H1 (cell line): ENCODE results near the gene CDCP1. TPM values are rescaled to one million over a fixed set of nuclear protein-coding genes. Genes with fewer than 3 reads are reported as not detected.

Experiments used
- CTCF ChIA-PET: fragments of 300-600 bp; sonication (Branson Sonifier 250); formaldehyde crosslinking; loops from one replicate; lab custom pipeline; 2021; ENCODE audit not compliant: partially characterized antibody; lab: Charles Lee
- POLR2A ChIA-PET: fragments of 300-600 bp; sonication (Branson Sonifier 250); formaldehyde crosslinking; loops from one replicate; lab custom pipeline; 2021; ENCODE audit warnings: inconsistent platforms; ENCODE audit not compliant: partially characterized antibody; lab: Charles Lee
- DNase-seq, 2 experiments: peaks; one replicate each; pipeline versions ENCODE4 v3.0.0 to v3.0.0-alpha.2; 2010 to 2022; ENCODE audit warnings: low spot score in 2 of 2, low read depth in 1 of 2, mixed read lengths in 1 of 2
- FAIRE-seq: peaks from 2 replicates; lab custom pipeline; 2011; peaks lifted over from hg19 to GRCh38; lab: Jason Lieb, UNC
- H2AFZ ChIP-seq: 2 replicates; pipeline ENCODE4 v1.8.1; 2012; ENCODE audit warnings: low read length, inconsistent platforms
- H2AK5ac ChIP-seq: 2 replicates; pipeline ENCODE4 v1.6.1; 2013; ENCODE audit warnings: low read depth, low read length
- H2BK120ac ChIP-seq: replicated peaks from 2 replicates; pipeline ENCODE3; 2013; ENCODE audit warnings: low read depth, low read length, inconsistent platforms
- H2BK12ac ChIP-seq: 2 replicates; pipeline ENCODE4 v1.6.1; 2013; ENCODE audit warnings: low read depth, low read length
- H2BK15ac ChIP-seq: 2 replicates; pipeline ENCODE4 v1.6.1; 2013; ENCODE audit warnings: low read length
- H2BK20ac ChIP-seq: 2 replicates; pipeline ENCODE4 v1.6.1; 2013; ENCODE audit warnings: low read length
- H2BK5ac ChIP-seq: 2 replicates; pipeline ENCODE4 v1.6.1; 2013; ENCODE audit warnings: low read depth, low read length
- H3K14ac ChIP-seq: 2 replicates; pipeline ENCODE4 v1.6.1; 2013; ENCODE audit warnings: inconsistent platforms; ENCODE audit not compliant: insufficient read length
- H3K18ac ChIP-seq: 2 replicates; pipeline ENCODE4 v1.6.1; 2013; ENCODE audit warnings: low read length; ENCODE audit errors: extremely low read depth
- H3K23ac ChIP-seq: 2 replicates; pipeline ENCODE4 v1.6.1; 2013; ENCODE audit warnings: inconsistent platforms; ENCODE audit not compliant: insufficient read length
- H3K23me2 ChIP-seq: 2 replicates; pipeline ENCODE4 v1.6.1; 2013; ENCODE audit warnings: low read depth, low read length
- H3K27ac ChIP-seq: 2 replicates; pipeline ENCODE4 v1.6.1; 2011; ENCODE audit warnings: low read depth, low read length, inconsistent platforms
- H3K27me3 ChIP-seq, 4 experiments: replicated peaks in 1 of 4; 1 replicate in 1 of 4; 2 replicates in 3 of 4; pipeline versions ENCODE4 v1.6.1 to v1.8.1; 2011 to 2013; ENCODE audit warnings: low read length in 3 of 4, mild to moderate bottlenecking in 3 of 4, inconsistent platforms in 2 of 4, mixed read lengths in 2 of 4, moderate library complexity in 1 of 4; ENCODE audit not compliant: control insufficient read depth in 3 of 4, insufficient read depth in 3 of 4; ENCODE audit errors: extremely low read depth in 1 of 4
- H3K36me3 ChIP-seq, 4 experiments: 2 replicates each; pipeline versions ENCODE4 v1.6.1 to v1.8.1; 2011 to 2013; ENCODE audit warnings: mild to moderate bottlenecking in 4 of 4, low read length in 3 of 4, moderate library complexity in 2 of 4, control low read depth in 1 of 4, inconsistent platforms in 1 of 4; ENCODE audit not compliant: insufficient read depth in 4 of 4, control insufficient read depth in 2 of 4
- H3K4ac ChIP-seq: replicated peaks from 2 replicates; pipeline ENCODE3; 2013; ENCODE audit warnings: low read length, low read depth, mixed read lengths, inconsistent platforms; ENCODE audit not compliant: insufficient read length
- H3K4me1 ChIP-seq, 4 experiments: replicated peaks in 1 of 4; 1 replicate in 1 of 4; 2 replicates in 3 of 4; pipeline versions ENCODE4 v1.6.1 to v1.8.1; 2011 to 2013; ENCODE audit warnings: low read length in 3 of 4, inconsistent platforms in 2 of 4, mixed read lengths in 1 of 4; ENCODE audit not compliant: insufficient read depth in 4 of 4, control insufficient read depth in 3 of 4
- H3K4me2 ChIP-seq, 2 experiments: 2 replicates each; pipeline versions ENCODE4 v1.6.1 to v1.8.1; 2011 to 2013; ENCODE audit warnings: low read depth in 2 of 2, low read length in 2 of 2, control low read depth in 1 of 2, inconsistent platforms in 1 of 2, mild to moderate bottlenecking in 1 of 2; ENCODE audit not compliant: insufficient read depth in 1 of 2
- H3K4me3 ChIP-seq, 4 experiments: fragments of 200-600, 300-600 bp in 1 of 4; sonication (generic), shearing (Covaris generic), sonication (Bioruptor Twin) in 1 of 4; 2 replicates each; pipeline versions ENCODE4 v1.5.1 to v1.8.1; 2011 to 2016; ENCODE audit warnings: low read length in 4 of 4, low read depth in 3 of 4, control low read depth in 2 of 4, inconsistent platforms in 2 of 4, mild to moderate bottlenecking in 2 of 4, mixed read lengths in 1 of 4, moderate library complexity in 1 of 4; ENCODE audit not compliant: insufficient read depth in 2 of 4; ENCODE audit errors: extremely low read depth in 1 of 4
- H3K56ac ChIP-seq: replicated peaks from 2 replicates; pipeline ENCODE3; 2013; ENCODE audit warnings: low read depth, mild to moderate bottlenecking, mixed read lengths, low read length, inconsistent platforms; ENCODE audit not compliant: insufficient read length
- H3K79me1 ChIP-seq: 2 replicates; pipeline ENCODE4 v1.6.1; 2013; ENCODE audit warnings: low read depth, low read length, control low read depth
- H3K79me2 ChIP-seq, 2 experiments: 2 replicates each; pipeline versions ENCODE4 v1.6.1 to v1.8.1; 2012 to 2013; ENCODE audit warnings: low read length in 2 of 2, mild to moderate bottlenecking in 2 of 2, inconsistent platforms in 1 of 2; ENCODE audit not compliant: insufficient read depth in 2 of 2, control insufficient read depth in 1 of 2
- H3K9ac ChIP-seq, 4 experiments: replicated peaks in 1 of 4; 1 replicate in 1 of 4; 2 replicates in 3 of 4; pipeline versions ENCODE4 v1.6.1 to v1.8.1; 2011 to 2013; ENCODE audit warnings: low read depth in 3 of 4, low read length in 3 of 4, control low read depth in 2 of 4, mild to moderate bottlenecking in 2 of 4, moderate library complexity in 2 of 4, inconsistent platforms in 1 of 4; ENCODE audit errors: extremely low read depth in 1 of 4
- H3K9me3 ChIP-seq, 2 experiments: 2 replicates each; pipeline versions ENCODE4 v1.6.1 to v1.8.1; 2012 to 2013; ENCODE audit warnings: mild to moderate bottlenecking in 2 of 2, moderate library complexity in 2 of 2, control low read depth in 1 of 2, inconsistent platforms in 1 of 2, low read depth in 1 of 2, low read length in 1 of 2, mixed read lengths in 1 of 2; ENCODE audit not compliant: insufficient read depth in 2 of 2
- H4K20me1 ChIP-seq, 2 experiments: replicated peaks in 1 of 2; 2 replicates each; pipeline versions ENCODE3 to v1.8.1; 2011 to 2013; ENCODE audit warnings: inconsistent platforms in 2 of 2, low read length in 2 of 2, mild to moderate bottlenecking in 1 of 2; ENCODE audit not compliant: insufficient read depth in 2 of 2, control insufficient read depth in 1 of 2
- H4K5ac ChIP-seq: 2 replicates; pipeline ENCODE4 v1.6.1; 2013; ENCODE audit warnings: low read length, low read depth, mixed read lengths, inconsistent platforms; ENCODE audit not compliant: insufficient read length
- H4K8ac ChIP-seq: 2 replicates; pipeline ENCODE4 v1.8.0; 2013; ENCODE audit warnings: mild to moderate bottlenecking, moderate library complexity, low read length, inconsistent platforms; ENCODE audit not compliant: insufficient read depth; ENCODE audit errors: extremely low read depth
- H4K91ac ChIP-seq: replicated peaks from 2 replicates; pipeline ENCODE3; 2013; ENCODE audit warnings: low read length, mixed read lengths, inconsistent platforms; ENCODE audit not compliant: insufficient read length
- ASH2L ChIP-seq: fragments of 200-600, 300-600 bp; sonication (generic); IDR thresholded peaks from one replicate; pipeline ENCODE4 v1.7.1; 2017; ENCODE audit warnings: low read length
- E2F6 ChIP-seq: IDR thresholded peaks from 2 replicates; pipeline ENCODE4 v1.6.1; 2012; ENCODE audit warnings: inconsistent platforms
- POLR2AphosphoS5 ChIP-seq: IDR thresholded peaks from 2 replicates; pipeline ENCODE4 v1.6.1; 2011; ENCODE audit warnings: low read depth, low read length
- POU5F1 ChIP-seq: IDR thresholded peaks from 2 replicates; pipeline ENCODE4 v1.6.1; 2011; ENCODE audit warnings: low read depth, mild to moderate bottlenecking, low read length, moderate library complexity
- RXRA ChIP-seq: IDR thresholded peaks from 2 replicates; pipeline ENCODE4 v1.6.1; 2011; ENCODE audit warnings: low read depth, mild to moderate bottlenecking, low read length, moderate library complexity; ENCODE audit not compliant: insufficient read depth
- SIX5 ChIP-seq: IDR thresholded peaks from 2 replicates; pipeline ENCODE4 v1.6.1; 2011; ENCODE audit warnings: mild to moderate bottlenecking, low read depth, low read length
- SP4 ChIP-seq: IDR thresholded peaks from 2 replicates; pipeline ENCODE4 v1.6.1; 2012; ENCODE audit warnings: low read length, inconsistent platforms
- SUZ12 ChIP-seq: fragments of 200-600 bp; sonication (generic); IDR thresholded peaks from 2 replicates; pipeline ENCODE4 v1.6.1; 2012; ENCODE audit warnings: mild to moderate bottlenecking, inconsistent platforms, low read length, moderate library complexity, mixed read lengths
- TBP ChIP-seq: IDR thresholded peaks from 2 replicates; pipeline ENCODE4 v1.6.1; 2011; ENCODE audit warnings: low read depth, low read length, improper control_type of control experiment
- ZNF274 ChIP-seq: IDR thresholded peaks from 2 replicates; pipeline ENCODE4 v1.7.0; 2012; ENCODE audit warnings: low read length, borderline replicate concordance; ENCODE audit errors: extremely low read depth
- WGBS, 2 experiments: shearing (Covaris generic) in 1 of 2; methylation state at CpG; one replicate each; pipeline versions ENCODE4 v1.1.6 to v1.1.7; 2013 to 2015; ENCODE audit warnings: low lambda C conversion rate in 2 of 2, mixed read lengths in 2 of 2, inconsistent platforms in 1 of 2, low coverage in 1 of 2, missing lambda C conversion rate in 1 of 2; ENCODE audit not compliant: insufficient replicate concordance in 2 of 2, insufficient coverage in 1 of 2, insufficient read length in 1 of 2; ENCODE audit errors: extremely low coverage in 1 of 2, missing lambda C conversion rate in 1 of 2; 5-methylcytosine and 5-hydroxymethylcytosine counted together
- polyA plus RNA-seq, 7 experiments: library from polyadenylated mRNA; depleted of rRNA in 3 of 7; stranded (reverse) in 5 of 7; unstranded in 2 of 7; fragments of >200 nt in 5 of 7; fragments of 200-250 nt in 2 of 7; gene quantifications; 1 replicate in 5 of 7; 2 replicates in 1 of 7; 4 replicates in 1 of 7; pipeline versions ENCODE4 v1.2.1 to v1.2.3, GENCODE V29; 2011 to 2013; ENCODE audit warnings: missing spikeins in 2 of 7, mixed read lengths in 2 of 7
- total RNA-seq: library from RNA; stranded (reverse); fragmentation: NEBNext Ultra II Directional; extraction: Animal tissue kit (Norgen Biotek cat#: 25700); gene quantifications from 2 replicates; pipeline ENCODE4 v1.2.1, GENCODE V29; 2021

The CDCP1 gene
- total and polyA plus RNA-seq, 2 of the 8 experiments (the other 6 are each of a cell fraction or from before 2014, with no cell fraction given): 10.0 to 23.3 TPM

GRCh38 chr3:45060165-45060892 is 85.8 kb downstream of the CDCP1 start:
- H3K79me1 ChIP-seq: no peaks in the 10 kb centered on the region
- no peak overlapping the region for H2AFZ ChIP-seq
- peak overlapping the region in 1 of 2 experiments; percentile 15; a peak in 1 of 4 replicates for H3K4me2 ChIP-seq
- H3K79me2 ChIP-seq: no peaks in the 10 kb centered on the region
- H2BK120ac ChIP-seq: no peak overlapping the region
- no peak overlapping the region for H3K23ac ChIP-seq
- no peak overlapping the region for H3K4me3 ChIP-seq
- H3K27me3 ChIP-seq: peaks cover 10 to 41% (median 36%) of the 10 kb centered on the region in 4 experiments
- no peak for FAIRE-seq
- no peak overlapping the region for H4K91ac ChIP-seq
- no peak overlapping the region for H4K5ac ChIP-seq
- WGBS, 2 experiments: 33% methylated on average over 4 of the region's 4 CpGs; no CpG with 5 or more reads in 1 of the 2 experiments
- ChIA-PET POLR2A (no interaction called here), CTCF (interaction anchor here (0.6 to 1.3 kb wide), 2 partner anchors 11 to 451 kb away, joined by 3 read pairs; no protein-coding TSS in a partner anchor)
- no peak overlapping the region for H3K4ac ChIP-seq
- H3K56ac ChIP-seq: no peak overlapping the region
- H4K20me1 ChIP-seq: peaks cover 0 to 2% of the 10 kb centered on the region in 2 experiments
- DNase-seq: no peak
- H3K18ac ChIP-seq: no peak overlapping the region
- no peak overlapping the region for H3K14ac ChIP-seq
- no peak overlapping the region for H2BK15ac ChIP-seq
- no peaks in the 10 kb centered on the region for H3K36me3 ChIP-seq
- H3K23me2 ChIP-seq: no peaks in the 10 kb centered on the region
- H3K27ac ChIP-seq: no peak overlapping the region
- H3K4me1 ChIP-seq: peaks cover 2 to 10% (median 3%) of the 10 kb centered on the region in 4 experiments; a peak in 5 of 7 replicates
- no peaks in the 10 kb centered on the region for H3K9me3 ChIP-seq
- no peak for TF ChIP-seq SUZ12
- TF ChIP-seq SP4: no peak
- no peak for TF ChIP-seq E2F6
- no peak for TF ChIP-seq POU5F1
- TF ChIP-seq ASH2L: no peak
- TF ChIP-seq POLR2AphosphoS5: no peak
- no peak for TF ChIP-seq RXRA
- no peak for TF ChIP-seq SIX5
- TF ChIP-seq TBP: no peak
- no peak for TF ChIP-seq ZNF274
- H4K8ac ChIP-seq: no peak overlapping the region
- H2BK12ac ChIP-seq: no peak overlapping the region
- H2AK5ac ChIP-seq: no peak overlapping the region
- H2BK20ac ChIP-seq: no peak overlapping the region
- H2BK5ac ChIP-seq: no peak overlapping the region
- no peak overlapping the region for H3K9ac ChIP-seq
